CD4-positive, alpha-beta T cell treated with Interferon gamma for 1 hour (primary cell): ENCODE measurements around the gene NEB.

Experiments
- DNase-seq: peaks from one replicate; pipeline ENCODE4 v3.0.0-alpha.2; 2020

NEB gene

GRCh38 chr2:151695778-151696177, 38.5 kb downstream of the NEB start:
- DNase-seq = no peak

- no peak for DNase-seq
Measured at GRCh38 chr2:151691631-151692030, 42.6 kb downstream of the NEB start.

GRCh38 chr2:151688719-151689118, 45.6 kb downstream of the NEB start:
- no peak for DNase-seq

- DNase-seq = no peak
Measured at GRCh38 chr2:151682459-151683003, 51.7 kb downstream of the NEB start.

- DNase-seq = no peak
Measured at GRCh38 chr2:151681051-151681450, 53.2 kb downstream of the NEB start.

- no peak for DNase-seq
Measured at GRCh38 chr2:151679994-151680393, 54.3 kb downstream of the NEB start.

- DNase-seq = no peak
Measured at GRCh38 chr2:151678849-151679248, 55.4 kb downstream of the NEB start.

- no peak for DNase-seq
Measured at GRCh38 chr2:151673016-151673415, 61.3 kb downstream of the NEB start.

- DNase-seq = no peak
Measured at GRCh38 chr2:151672277-151672676, 62.0 kb downstream of the NEB start.

- DNase-seq = no peak
Measured at GRCh38 chr2:151670846-151671597, 63.3 kb downstream of the NEB start.

GRCh38 chr2:151670346-151670745, 63.9 kb downstream of the NEB start:
- no peak for DNase-seq

GRCh38 chr2:151669585-151670081, 64.6 kb downstream of the NEB start:
- DNase-seq = no peak

- no peak for DNase-seq
Measured at GRCh38 chr2:151668737-151669136, 65.5 kb downstream of the NEB start.

- no peak for DNase-seq
Measured at GRCh38 chr2:151665959-151666358, 68.3 kb downstream of the NEB start.

- DNase-seq = no peak
Measured at GRCh38 chr2:151664520-151664919, 69.8 kb downstream of the NEB start.

- no peak for DNase-seq
Measured at GRCh38 chr2:151661625-151662024, 72.7 kb downstream of the NEB start.

GRCh38 chr2:151658081-151658480, 76.2 kb downstream of the NEB start:
- DNase-seq = no peak

GRCh38 chr2:151657667-151658076, 76.6 kb downstream of the NEB start:
- DNase-seq = no peak

GRCh38 chr2:151655663-151656398, 78.4 kb downstream of the NEB start:
- DNase-seq = no peak

GRCh38 chr2:151654891-151655290, 79.4 kb downstream of the NEB start:
- DNase-seq = no peak

- no peak for DNase-seq
Measured at GRCh38 chr2:151654085-151654484, 80.2 kb downstream of the NEB start.

- no peak for DNase-seq
Measured at GRCh38 chr2:151651274-151651673, 83.0 kb downstream of the NEB start.

GRCh38 chr2:151650456-151650855, 83.8 kb downstream of the NEB start:
- no peak for DNase-seq

GRCh38 chr2:151649966-151650365, 84.3 kb downstream of the NEB start:
- DNase-seq = no peak
